Smooth muscle cell (in vitro differentiated cells): ENCODE data around the gene ERI3. TPM values are rescaled to one million over a fixed set of nuclear protein-coding genes. Genes with fewer than 3 reads are reported as not detected.

Source experiments
- DNase-seq: peaks from one replicate; lab custom pipeline; 2025; ENCODE audit not compliant: unreplicated experiment; lab: John Stamatoyannopoulos, UW
- H2AFZ ChIP-seq: fragments of 200-600 bp; sonication (generic); 2 replicates; pipeline ENCODE4 v1.6.0; 2016; ENCODE audit warnings: antibody characterized with exemption, low read depth, mild to moderate bottlenecking
- H3F3A ChIP-seq: fragments of 200-600 bp; sonication (generic); 2 replicates; pipeline ENCODE4 v1.6.0; 2017; ENCODE audit warnings: antibody characterized with exemption, low read depth
- H3K27ac ChIP-seq: fragments of 200-600 bp; sonication (generic); 2 replicates; pipeline ENCODE4 v1.5.1; 2016; ENCODE audit warnings: low read depth, mild to moderate bottlenecking
- H3K27me3 ChIP-seq: fragments of 200-600 bp; sonication (generic); 2 replicates; pipeline ENCODE4 v1.6.1; 2016; ENCODE audit warnings: low read depth, mild to moderate bottlenecking
- H3K36me3 ChIP-seq: fragments of 200-600 bp; sonication (generic); 2 replicates; pipeline ENCODE4 v1.5.1; 2016; ENCODE audit warnings: low read depth
- H3K4me1 ChIP-seq: fragments of 200-600 bp; sonication (generic); 2 replicates; pipeline ENCODE4 v1.5.1; 2016; ENCODE audit warnings: low read depth
- H3K4me2 ChIP-seq: fragments of 200-600 bp; sonication (generic); 2 replicates; pipeline ENCODE4 v1.6.0; 2016; ENCODE audit warnings: mild to moderate bottlenecking
- H3K4me3 ChIP-seq: fragments of 200-600 bp; sonication (generic); 2 replicates; pipeline ENCODE4 v1.5.1; 2016; ENCODE audit warnings: mild to moderate bottlenecking
- H3K79me2 ChIP-seq: fragments of 200-600 bp; sonication (generic); 2 replicates; pipeline ENCODE4 v1.6.0; 2016; ENCODE audit warnings: low read depth, mild to moderate bottlenecking
- H3K9ac ChIP-seq: fragments of 200-600 bp; sonication (generic); 2 replicates; pipeline ENCODE4 v1.6.0; 2016; ENCODE audit warnings: low read depth
- H3K9me3 ChIP-seq: fragments of 200-600 bp; sonication (generic); replicated peaks from 2 replicates; pipeline ENCODE4 v1.5.1; 2016; ENCODE audit warnings: low read depth
- H4K20me1 ChIP-seq: fragments of 200-600 bp; sonication (generic); 2 replicates; pipeline ENCODE4 v1.6.0; 2016; ENCODE audit warnings: low read depth
- WGBS: methylation state at CpG from one replicate; pipeline ENCODE4 v1.1.7; 2016; ENCODE audit warnings: low lambda C conversion rate; 5-methylcytosine and 5-hydroxymethylcytosine counted together
- polyA plus RNA-seq: library from polyadenylated mRNA; unstranded; fragments of >200 nt; fragmentation: Nextera tagmentation; extraction: Ambion mirVana; gene quantifications from 2 replicates; pipeline ENCODE4 v1.2.1, GENCODE V29; 2016
- total RNA-seq: library from RNA; depleted of rRNA; stranded (reverse); fragments of >200 nt; gene quantifications from 2 replicates; pipeline ENCODE4 v1.2.3, GENCODE V29; 2014
- TF ChIP-seq, protein P1 (sequence below): fragments of 200-600 bp; sonication (generic); IDR thresholded peaks from 2 replicates; pipeline ENCODE4 v1.5.1; 2017; ENCODE audit warnings: borderline replicate concordance, mild to moderate bottlenecking, antibody characterized with exemption; ENCODE audit not compliant: insufficient read depth, poor library complexity, severe bottlenecking

Gene ERI3
- total and polyA plus RNA-seq, 2 experiments from 2014 or later = 91.2 to 112 TPM

DNA sequence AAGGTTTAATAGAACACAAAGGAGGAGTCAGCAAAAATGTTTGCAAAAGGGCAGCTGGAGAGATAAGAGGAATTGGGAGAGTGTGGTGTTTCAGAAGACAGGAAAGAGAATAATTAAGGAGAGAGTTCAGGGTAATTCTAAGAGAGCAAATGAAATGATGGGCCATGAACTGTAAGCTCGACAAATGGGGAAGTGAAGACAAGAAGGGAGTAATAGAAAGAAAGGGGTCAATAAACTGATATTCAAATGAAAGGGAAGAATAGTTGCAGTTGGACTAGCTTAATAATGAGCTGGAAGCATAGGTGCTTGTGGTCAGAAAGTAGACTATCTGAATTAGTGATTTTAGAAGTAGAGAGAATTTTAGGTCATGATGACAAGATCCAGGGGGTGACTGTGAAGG is 34.4 kb upstream of the ERI3 start:
- Histone ChIP-seq H3K9ac (peak overlapping the region; percentile 49), H4K20me1 (no peaks in the 10 kb centered on the region), H2AFZ (no peak overlapping the region), H3K9me3 (no peaks in the 10 kb centered on the region), H3K4me3 (no peak overlapping the region), H3K4me1 (no peaks in the 10 kb centered on the region), H3K79me2 (no peaks in the 10 kb centered on the region), H3K27ac (peak overlapping the region; percentile 76), H3K4me2 (peak overlapping the region; percentile 15), H3F3A (no peaks in the 10 kb centered on the region), H3K36me3 (no peaks in the 10 kb centered on the region), H3K27me3 (peaks cover 36% of the 10 kb centered on the region)
- 93% methylated on average over 1 of the region's 1 CpG for WGBS
- DNase-seq = no peak
- TF ChIP-seq, protein P1, sequence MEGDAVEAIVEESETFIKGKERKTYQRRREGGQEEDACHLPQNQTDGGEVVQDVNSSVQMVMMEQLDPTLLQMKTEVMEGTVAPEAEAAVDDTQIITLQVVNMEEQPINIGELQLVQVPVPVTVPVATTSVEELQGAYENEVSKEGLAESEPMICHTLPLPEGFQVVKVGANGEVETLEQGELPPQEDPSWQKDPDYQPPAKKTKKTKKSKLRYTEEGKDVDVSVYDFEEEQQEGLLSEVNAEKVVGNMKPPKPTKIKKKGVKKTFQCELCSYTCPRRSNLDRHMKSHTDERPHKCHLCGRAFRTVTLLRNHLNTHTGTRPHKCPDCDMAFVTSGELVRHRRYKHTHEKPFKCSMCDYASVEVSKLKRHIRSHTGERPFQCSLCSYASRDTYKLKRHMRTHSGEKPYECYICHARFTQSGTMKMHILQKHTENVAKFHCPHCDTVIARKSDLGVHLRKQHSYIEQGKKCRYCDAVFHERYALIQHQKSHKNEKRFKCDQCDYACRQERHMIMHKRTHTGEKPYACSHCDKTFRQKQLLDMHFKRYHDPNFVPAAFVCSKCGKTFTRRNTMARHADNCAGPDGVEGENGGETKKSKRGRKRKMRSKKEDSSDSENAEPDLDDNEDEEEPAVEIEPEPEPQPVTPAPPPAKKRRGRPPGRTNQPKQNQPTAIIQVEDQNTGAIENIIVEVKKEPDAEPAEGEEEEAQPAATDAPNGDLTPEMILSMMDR = no peak

DNA sequence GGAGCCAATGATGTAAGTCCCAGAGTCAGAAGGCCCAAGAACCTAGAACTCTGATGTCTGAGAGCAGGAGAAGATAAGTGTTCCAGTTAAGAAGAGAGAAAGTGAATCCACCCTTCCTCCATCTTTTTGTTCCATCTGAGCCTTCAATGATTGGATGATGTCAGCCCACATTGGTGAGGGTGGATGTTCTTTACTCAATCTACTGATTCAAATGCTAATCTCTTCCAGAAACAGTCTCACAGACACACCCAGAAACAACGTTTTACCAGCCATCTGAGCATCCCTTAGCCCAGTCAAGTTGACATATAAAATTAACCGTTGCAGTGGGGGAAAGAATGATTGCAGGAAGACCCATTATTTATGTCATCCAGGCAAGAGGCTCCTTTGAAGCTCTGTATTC is 33.5 kb upstream of the ERI3 start:
- H2AFZ ChIP-seq = no peak overlapping the region
- DNase-seq = no peak
- TF ChIP-seq, protein P1 = no peak

DNA sequence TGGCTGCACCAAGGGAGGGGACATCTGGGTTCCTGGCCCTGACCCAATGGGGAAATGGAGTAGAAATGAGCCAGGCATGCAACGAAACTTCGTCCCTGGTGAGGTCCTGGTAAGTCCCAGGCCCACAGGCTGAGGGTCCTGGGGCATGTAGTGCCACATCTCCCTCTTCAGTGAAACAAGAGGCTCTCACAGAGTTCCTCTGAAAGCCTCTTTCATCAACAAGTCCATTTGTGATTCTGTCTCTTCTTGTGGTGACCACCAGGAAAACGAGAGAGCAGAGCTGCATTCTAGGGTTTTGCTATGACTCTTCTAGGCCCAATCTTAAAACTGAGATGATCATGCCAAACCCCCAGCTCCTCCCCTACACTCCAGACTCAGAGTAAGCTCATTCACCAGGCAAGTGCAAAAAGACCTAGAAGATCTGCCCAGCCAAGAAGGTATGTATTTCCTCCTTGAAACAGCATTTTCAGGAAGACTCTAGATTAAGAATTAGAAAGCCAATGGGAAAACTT is 25.7 kb upstream of the ERI3 start:
- 88% methylated on average over 3 of the region's 3 CpGs for WGBS
- no peak overlapping the region for H3K4me3 ChIP-seq

More for the DNA sequence above, 33.5 kb upstream of the ERI3 start:
- no peaks in the 10 kb centered on the region for H3K36me3 ChIP-seq
- no peaks in the 10 kb centered on the region for H3K4me1 ChIP-seq
- H4K20me1 ChIP-seq = no peaks in the 10 kb centered on the region
- H3K4me3 ChIP-seq = no peak overlapping the region
- no peak overlapping the region for H3K4me2 ChIP-seq
- H3K27ac ChIP-seq = no peak overlapping the region
- H3K9ac ChIP-seq = no peak overlapping the region
- no peaks in the 10 kb centered on the region for H3K9me3 ChIP-seq
- H3F3A ChIP-seq = no peaks in the 10 kb centered on the region
- H3K79me2 ChIP-seq = no peaks in the 10 kb centered on the region
- peaks cover 39% of the 10 kb centered on the region for H3K27me3 ChIP-seq
- 48% methylated on average over 2 of the region's 2 CpGs for WGBS

More for the DNA sequence above, 25.7 kb upstream of the ERI3 start:
- no peaks in the 10 kb centered on the region for H3K9me3 ChIP-seq
- H3K9ac ChIP-seq = no peak overlapping the region
- no peak overlapping the region for H2AFZ ChIP-seq
- H3K27ac ChIP-seq = no peak overlapping the region
- no peaks in the 10 kb centered on the region for H3K79me2 ChIP-seq
- H3K4me2 ChIP-seq = no peak overlapping the region
- H3F3A ChIP-seq = no peaks in the 10 kb centered on the region
- no peaks in the 10 kb centered on the region for H3K4me1 ChIP-seq
- H3K27me3 ChIP-seq = peaks cover 40% of the 10 kb centered on the region
- H3K36me3 ChIP-seq = no peaks in the 10 kb centered on the region
- H4K20me1 ChIP-seq = no peaks in the 10 kb centered on the region
- TF ChIP-seq, protein P1 = no peak
- DNase-seq = no peak
